GM12878 (cell line): ENCODE measurements around the gene LDLRAD4. TPM values are rescaled to one million over a fixed set of nuclear protein-coding genes. Genes with fewer than 3 reads are reported as not detected.
A peak's percentile ranks its signal among the peaks of the same experiment; 100 is the strongest.

Experiments
- ATAC-seq: fragments of 200-7000 bp; cut with Tn5 transposase; 3 replicates; pipeline ENCODE4 v1.9.1; 2020; ENCODE audit warnings: mild to moderate bottlenecking, moderate library complexity
- BruUV-seq: library from RNA; stranded (reverse); fragments of 400-500 nt; replicated peaks from 2 replicates; lab custom pipeline; 2021; lab: Mats Ljungman, UMichigan
- CTCF ChIA-PET: fragments of 300-600 bp; sonication (Branson Sonifier 250); formaldehyde crosslinking; extraction: SDS; loops from one replicate; lab custom pipeline; 2021; ENCODE audit warnings: inconsistent platforms; lab: Yijun Ruan, JAX
- POLR2A ChIA-PET: fragments of 350-600 bp; formaldehyde crosslinking; extraction: SDS; loops from one replicate; lab custom pipeline; 2021; ENCODE audit warnings: inconsistent platforms; lab: Charles Lee
- RAD21 ChIA-PET: fragments of 300-600 bp; sonication (Branson Sonifier 250); formaldehyde crosslinking; loops from one replicate; lab custom pipeline; 2023; ENCODE audit warnings: antibody characterized with exemption; ENCODE audit not compliant: unreplicated experiment; lab: Charles Lee
- SMC1A ChIA-PET: fragments of 300-600 bp; sonication (Branson Sonifier 250); formaldehyde crosslinking; loops from one replicate; lab custom pipeline; 2023; ENCODE audit not compliant: unreplicated experiment, uncharacterized antibody; lab: Charles Lee
- DNase-seq: peaks from one replicate; pipeline ENCODE4 v3.0.0-alpha.2; 2011; ENCODE audit warnings: low read depth, low spot score
- FAIRE-seq: peaks from 3 replicates; lab custom pipeline; 2011; peaks lifted over from hg19 to GRCh38; lab: Jason Lieb, UNC
- H2AFZ ChIP-seq: 2 replicates; pipeline ENCODE4 v1.6.0; 2011; ENCODE audit warnings: low read depth, low read length, control low read depth; ENCODE audit not compliant: control insufficient read depth
- H3K27ac ChIP-seq: 2 replicates; pipeline ENCODE4 v1.5.1; 2011; ENCODE audit warnings: control low read depth; ENCODE audit not compliant: control insufficient read depth, insufficient read depth
- H3K27me3 ChIP-seq, 2 experiments: replicated peaks in 1 of 2; 2 replicates each; pipeline versions ENCODE4 v1.6.0 to v1.6.1; 2011; ENCODE audit warnings: low read length in 1 of 2; ENCODE audit not compliant: control insufficient read depth in 2 of 2, insufficient read depth in 2 of 2
- H3K36me3 ChIP-seq, 2 experiments: 2 replicates each; pipeline ENCODE4 v1.5.1; 2011; ENCODE audit warnings: low read length in 1 of 2; ENCODE audit not compliant: control insufficient read depth in 2 of 2, insufficient read depth in 2 of 2
- H3K4me1 ChIP-seq: 2 replicates; pipeline ENCODE4 v1.6.1; 2011; ENCODE audit warnings: mild to moderate bottlenecking, low read length, moderate library complexity, mixed read lengths; ENCODE audit not compliant: control insufficient read depth, insufficient read depth
- H3K4me2 ChIP-seq: 2 replicates; pipeline ENCODE4 v1.6.0; 2011; ENCODE audit warnings: control low read depth; ENCODE audit not compliant: control insufficient read depth, insufficient read depth
- H3K4me3 ChIP-seq: fragments of 200-600 bp; sonication (generic); 2 replicates; pipeline ENCODE4 v1.5.1; 2016
- H3K79me2 ChIP-seq: 2 replicates; pipeline ENCODE4 v1.6.0; 2011; ENCODE audit warnings: low read length; ENCODE audit not compliant: control insufficient read depth, insufficient read depth
- H3K9ac ChIP-seq: 2 replicates; pipeline ENCODE4 v1.8.0; 2011; ENCODE audit warnings: low read length, control low read depth, mixed read lengths; ENCODE audit not compliant: control insufficient read depth, insufficient read depth
- H3K9me3 ChIP-seq: replicated peaks from 3 replicates; pipeline ENCODE4 v1.5.1; 2011; ENCODE audit warnings: mild to moderate bottlenecking, low read length; ENCODE audit not compliant: control insufficient read depth, insufficient read depth
- H4K20me1 ChIP-seq: 2 replicates; pipeline ENCODE4 v1.6.0; 2011; ENCODE audit not compliant: control insufficient read depth, insufficient read depth
- ATF7 ChIP-seq: fragments of 450-650 bp; IDR thresholded peaks from 2 replicates; pipeline ENCODE4 v1.6.1; 2016; ENCODE audit warnings: low read depth, mild to moderate bottlenecking
- FOXK2 ChIP-seq: fragments of 450-650 bp; IDR thresholded peaks from 2 replicates; pipeline ENCODE4 v1.6.1; 2017; ENCODE audit warnings: mild to moderate bottlenecking, moderate library complexity
- KLF5 ChIP-seq: fragments of 450-650 bp; IDR thresholded peaks from 2 replicates; pipeline ENCODE4 v1.6.1; 2014; ENCODE audit warnings: mild to moderate bottlenecking; ENCODE audit not compliant: partially characterized antibody
- POLR2A ChIP-seq: IDR thresholded peaks from 2 replicates; pipeline ENCODE4 v1.6.1; 2011; ENCODE audit warnings: low read depth, mild to moderate bottlenecking, low read length
- POLR2AphosphoS5 ChIP-seq: IDR thresholded peaks from 2 replicates; pipeline ENCODE4 v1.6.1; 2011; ENCODE audit warnings: mild to moderate bottlenecking, low read length, inconsistent platforms
- RBBP5 ChIP-seq: fragments of 200-600 bp; sonication (generic); conservative IDR thresholded peaks from 2 replicates; pipeline ENCODE4 v1.6.1; 2016
- SMAD1 ChIP-seq: fragments of 450-650 bp; IDR thresholded peaks from 2 replicates; pipeline ENCODE4 v1.6.1; 2018; ENCODE audit warnings: mild to moderate bottlenecking, low read depth; ENCODE audit not compliant: partially characterized antibody
- SREBF1 ChIP-seq: IDR thresholded peaks from 2 replicates; pipeline ENCODE4 v1.6.1; 2012; ENCODE audit warnings: mild to moderate bottlenecking, low read length
- WGBS: methylation state at CpG from one replicate; pipeline ENCODE4 v1.1.6; 2016; ENCODE audit warnings: low lambda C conversion rate; ENCODE audit not compliant: insufficient replicate concordance, insufficient coverage; ENCODE audit errors: missing lambda C conversion rate; 5-methylcytosine and 5-hydroxymethylcytosine counted together
- in situ Hi-C: fragments of 300-500 bp; cut with MboI; formaldehyde crosslinking; loops from 9 replicates; pipeline ENCODE4 v1.14.3; 2018; ENCODE audit warnings: mixed read lengths
- intact Hi-C: fragments of 100-400 bp; cut with micrococcal nuclease; formaldehyde crosslinking; loops from one replicate; pipeline ENCODE4 v1.14.2; 2022; ENCODE audit not compliant: unreplicated experiment
- polyA plus RNA-seq, 11 experiments: library from polyadenylated mRNA; depleted of rRNA in 4 of 11; unstranded in 6 of 11; stranded (reverse) in 5 of 11; fragments of >200 nt; fragmentation: Nextera tagmentation in 4 of 11; fragmentation: Illumina TruSeq in 1 of 11; extraction: Ambion mirVana in 4 of 11; extraction: Trizol in 1 of 11; gene quantifications; 1 replicate in 1 of 11; 2 replicates in 10 of 11; pipeline versions ENCODE4 v1.2.1 to v1.2.3, GENCODE V29; 2011 to 2016; ENCODE audit warnings: inconsistent platforms in 2 of 11, missing spikeins in 2 of 11, low read depth in 1 of 11
- total RNA-seq, 4 experiments: library from RNA; depleted of rRNA in 3 of 4; stranded (reverse); fragments of >200 nt in 3 of 4; fragmentation: Illumina TruSeq in 1 of 4; extraction: Trizol in 1 of 4; gene quantifications; 2 replicates each; pipeline versions ENCODE4 v1.2.1 to v1.2.3, GENCODE V29; 2013 to 2021

LDLRAD4 gene
- total and polyA plus RNA-seq, 10 of the 15 experiments (the other 5 are each of a cell fraction or from before 2014, with no cell fraction given), result 2.7 to 16.8 (median 11.2) TPM

- DNase-seq, result no peak
- no peak overlapping the region for H3K27ac ChIP-seq
- BruUV-seq, result no TSS peak
These were observed 400.3 kb downstream of the LDLRAD4 start for GRCh38 chr18:13618760-13619438.

GRCh38 chr18:13619505-13620205, 401.1 kb downstream of the LDLRAD4 start:
- Histone ChIP-seq H3K4me3 (no peak overlapping the region), H3K27me3 (no peaks in the 10 kb centered on the region), H3K36me3 (no peaks in the 10 kb centered on the region; a peak in 2 of 4 replicates), H3K79me2 (peaks cover 18% of the 10 kb centered on the region), H3K4me2 (no peak overlapping the region), H3K27ac (no peak overlapping the region), H2AFZ (no peak overlapping the region), H3K9me3 (no peaks in the 10 kb centered on the region), H4K20me1 (no peaks in the 10 kb centered on the region), H3K4me1 (peaks cover 24% of the 10 kb centered on the region), H3K9ac (no peak overlapping the region)
- FAIRE-seq (no peak), DNase-seq (no peak), ATAC-seq (no peak)
- intact Hi-C loops (no loop called here), in situ Hi-C loops (no loop called here)
- ChIA-PET POLR2A (no interaction called here), SMC1A (interaction anchor here (2.1 kb wide), 1 partner anchor 61 kb away, joined by 8 read pairs; no protein-coding TSS in a partner anchor), CTCF (no interaction called here), RAD21 (no interaction called here)
- no TSS peak for BruUV-seq
- TF ChIP-seq ATF7, result no peak
- TF ChIP-seq POLR2A, result peak; percentile 40; the same call in 1 of the 2 replicates
- TF ChIP-seq POLR2AphosphoS5, result 0 out of 2 replicates have a peak, but pooled peaks have one; percentile 16
- TF ChIP-seq SMAD1, result no peak
- TF ChIP-seq, all 136 proteins: peak for 2
- WGBS, result 89% methylated on average over 18 of the region's 20 CpGs

More at GRCh38 chr18:13618760-13619438, 400.3 kb downstream of the LDLRAD4 start:
- ATAC-seq (no peak), FAIRE-seq (no peak)
- Histone ChIP-seq H3K4me2 (no peak overlapping the region), H3K4me1 (peaks cover 32% of the 10 kb centered on the region), H2AFZ (no peak overlapping the region), H3K9me3 (no peaks in the 10 kb centered on the region), H3K79me2 (peaks cover 25% of the 10 kb centered on the region), H3K9ac (no peak overlapping the region), H3K27me3 (no peaks in the 10 kb centered on the region), H3K36me3 (no peaks in the 10 kb centered on the region; a peak in 2 of 4 replicates), H4K20me1 (no peaks in the 10 kb centered on the region), H3K4me3 (no peak overlapping the region)
- ChIA-PET POLR2A (no interaction called here), RAD21 (no interaction called here), SMC1A (interaction anchor here (2.1 to 13.4 kb wide), 2 partner anchors 59 to 60 kb away, joined by 8 to 372 read pairs; no protein-coding TSS in a partner anchor), CTCF (interaction anchor here (13.5 kb wide), 1 partner anchor 59 kb away, joined by 235 read pairs; no protein-coding TSS in a partner anchor)
- in situ Hi-C loops (no loop called here), intact Hi-C loops (no loop called here)
- TF ChIP-seq RBBP5, result no peak
- 0 out of 2 replicates have a peak, but pooled peaks have one; percentile 39 for TF ChIP-seq POLR2AphosphoS5
- TF ChIP-seq FOXK2, result no peak
- TF ChIP-seq SREBF1, result no peak
- TF ChIP-seq KLF5, result no peak
- 0 out of 2 replicates have a peak, but pooled peaks have one; percentile 24 for TF ChIP-seq POLR2A
- WGBS, result 92% methylated on average over 13 of the region's 13 CpGs
